Prostate gland (tissue), 2 donors: Measurements from ENCODE around the gene GPR32.

Source experiments
- CTCF ChIP-seq, 4 experiments: fragments of 200-600 bp in 2 of 4; fragments of 450-650 bp in 2 of 4; sonication (generic) in 2 of 4; IDR thresholded peaks; 1 replicate in 3 of 4; 2 replicates in 1 of 4; pipeline ENCODE4 v1.5.1; 2016 to 2019; ENCODE audit warnings: antibody characterized with exemption in 4 of 4, mild to moderate bottlenecking in 2 of 4, moderate library complexity in 2 of 4
- POLR2A ChIP-seq: fragments of 450-650 bp; IDR thresholded peaks from one replicate; pipeline ENCODE4 v1.6.1; 2016; ENCODE audit warnings: antibody characterized with exemption, mild to moderate bottlenecking

- TF ChIP-seq CTCF (IDR thresholded peaks at IDR 0.05) (no peak), POLR2A (no peak)
Observed at GRCh38 chr19:50808856-50809255, 38.6 kb downstream of the GPR32 start.
